ENCODE results near the gene PLGRKT. TPM values are rescaled to one million over a fixed set of nuclear protein-coding genes. Genes with fewer than 3 reads are reported as not detected.

PLGRKT gene
- total RNA-seq, 1 experiment from 2014 or later: 19.2 TPM

DNA sequence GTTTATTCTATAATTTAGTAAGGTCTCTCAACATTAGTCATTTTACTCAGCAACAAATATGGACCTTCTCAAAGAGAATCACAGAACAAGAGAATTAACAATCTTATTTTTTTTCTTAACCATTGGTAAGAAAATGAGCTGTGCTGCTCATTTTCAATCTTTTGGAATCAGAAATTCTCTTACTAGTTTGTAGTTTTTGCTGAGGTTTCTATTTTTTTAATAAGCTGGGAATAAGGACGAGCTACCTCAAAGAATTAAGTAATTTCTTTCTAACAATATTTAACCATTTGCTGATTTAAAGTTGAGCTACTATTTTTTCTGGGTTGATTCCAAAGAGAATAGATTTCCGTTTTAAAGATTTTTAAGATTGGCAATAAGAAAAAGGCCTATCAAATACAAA is 44.2 kb downstream of the PLGRKT start (continued):
- TF ChIP-seq, protein P1, sequence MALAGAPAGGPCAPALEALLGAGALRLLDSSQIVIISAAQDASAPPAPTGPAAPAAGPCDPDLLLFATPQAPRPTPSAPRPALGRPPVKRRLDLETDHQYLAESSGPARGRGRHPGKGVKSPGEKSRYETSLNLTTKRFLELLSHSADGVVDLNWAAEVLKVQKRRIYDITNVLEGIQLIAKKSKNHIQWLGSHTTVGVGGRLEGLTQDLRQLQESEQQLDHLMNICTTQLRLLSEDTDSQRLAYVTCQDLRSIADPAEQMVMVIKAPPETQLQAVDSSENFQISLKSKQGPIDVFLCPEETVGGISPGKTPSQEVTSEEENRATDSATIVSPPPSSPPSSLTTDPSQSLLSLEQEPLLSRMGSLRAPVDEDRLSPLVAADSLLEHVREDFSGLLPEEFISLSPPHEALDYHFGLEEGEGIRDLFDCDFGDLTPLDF (CRISPR knock-in tag; IDR thresholded peaks at IDR 0.05): no peak
- TF ChIP-seq ZNF138 (CRISPR knock-in tag; conservative IDR thresholded peaks at IDR 0.05) (no peak), ZNF317 (CRISPR knock-in tag; IDR thresholded peaks at IDR 0.05; ENCODE audit: borderline replicate concordance, low read depth) (no peak), ATF1 (CRISPR knock-in tag; IDR thresholded peaks at IDR 0.05) (no peak), HMGA2 (CRISPR knock-in tag; IDR thresholded peaks at IDR 0.05) (no peak)
- TF ChIP-seq, protein P2, sequence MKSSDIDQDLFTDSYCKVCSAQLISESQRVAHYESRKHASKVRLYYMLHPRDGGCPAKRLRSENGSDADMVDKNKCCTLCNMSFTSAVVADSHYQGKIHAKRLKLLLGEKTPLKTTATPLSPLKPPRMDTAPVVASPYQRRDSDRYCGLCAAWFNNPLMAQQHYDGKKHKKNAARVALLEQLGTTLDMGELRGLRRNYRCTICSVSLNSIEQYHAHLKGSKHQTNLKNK (CRISPR knock-in tag; IDR thresholded peaks at IDR 0.05): no peak
- TF ChIP-seq, protein P3, sequence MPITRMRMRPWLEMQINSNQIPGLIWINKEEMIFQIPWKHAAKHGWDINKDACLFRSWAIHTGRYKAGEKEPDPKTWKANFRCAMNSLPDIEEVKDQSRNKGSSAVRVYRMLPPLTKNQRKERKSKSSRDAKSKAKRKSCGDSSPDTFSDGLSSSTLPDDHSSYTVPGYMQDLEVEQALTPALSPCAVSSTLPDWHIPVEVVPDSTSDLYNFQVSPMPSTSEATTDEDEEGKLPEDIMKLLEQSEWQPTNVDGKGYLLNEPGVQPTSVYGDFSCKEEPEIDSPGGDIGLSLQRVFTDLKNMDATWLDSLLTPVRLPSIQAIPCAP (CRISPR knock-in tag; IDR thresholded peaks at IDR 0.05): no peak

DNA sequence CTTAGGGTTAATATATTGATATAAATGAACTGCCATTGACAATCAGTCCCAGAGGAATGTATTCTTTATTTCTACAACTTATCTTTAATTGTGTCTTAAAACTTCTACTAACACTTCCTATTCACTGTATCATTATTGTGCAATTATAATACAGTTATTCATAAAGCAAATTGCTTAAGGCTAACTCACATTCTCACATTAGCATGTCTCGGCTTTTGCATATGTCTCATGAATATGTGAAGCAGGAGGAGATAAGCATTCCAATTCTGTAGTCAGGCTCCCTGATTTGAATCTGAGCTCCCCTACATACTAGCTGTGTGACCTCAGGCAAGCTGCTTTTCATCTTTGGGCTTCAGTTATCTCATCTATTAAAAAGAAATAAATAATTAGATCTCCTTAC is 45.4 kb downstream of the PLGRKT start:
- Mint-ChIP-seq H3K9me3 (0 out of 2 replicates have a peak, but pooled peaks cover 3% of the 10 kb centered on the region), H3K4me3 (no peak overlapping the region), H3K4me1 (no peaks in the 10 kb centered on the region), H3K27me3 (ENCODE audit: low read depth) (no peaks in the 10 kb centered on the region), H3K27ac (no peak overlapping the region), H3K36me3 (no peaks in the 10 kb centered on the region)
- no peak for ATAC-seq
- no peak for DNase-seq (ENCODE audit: low spot score)
- no peak for TF ChIP-seq NFE2L1 (CRISPR knock-in tag; IDR thresholded peaks at IDR 0.05)
- no peak for TF ChIP-seq SP1 (CRISPR knock-in tag; conservative IDR thresholded peaks at IDR 0.05)
- TF ChIP-seq, protein P4, sequence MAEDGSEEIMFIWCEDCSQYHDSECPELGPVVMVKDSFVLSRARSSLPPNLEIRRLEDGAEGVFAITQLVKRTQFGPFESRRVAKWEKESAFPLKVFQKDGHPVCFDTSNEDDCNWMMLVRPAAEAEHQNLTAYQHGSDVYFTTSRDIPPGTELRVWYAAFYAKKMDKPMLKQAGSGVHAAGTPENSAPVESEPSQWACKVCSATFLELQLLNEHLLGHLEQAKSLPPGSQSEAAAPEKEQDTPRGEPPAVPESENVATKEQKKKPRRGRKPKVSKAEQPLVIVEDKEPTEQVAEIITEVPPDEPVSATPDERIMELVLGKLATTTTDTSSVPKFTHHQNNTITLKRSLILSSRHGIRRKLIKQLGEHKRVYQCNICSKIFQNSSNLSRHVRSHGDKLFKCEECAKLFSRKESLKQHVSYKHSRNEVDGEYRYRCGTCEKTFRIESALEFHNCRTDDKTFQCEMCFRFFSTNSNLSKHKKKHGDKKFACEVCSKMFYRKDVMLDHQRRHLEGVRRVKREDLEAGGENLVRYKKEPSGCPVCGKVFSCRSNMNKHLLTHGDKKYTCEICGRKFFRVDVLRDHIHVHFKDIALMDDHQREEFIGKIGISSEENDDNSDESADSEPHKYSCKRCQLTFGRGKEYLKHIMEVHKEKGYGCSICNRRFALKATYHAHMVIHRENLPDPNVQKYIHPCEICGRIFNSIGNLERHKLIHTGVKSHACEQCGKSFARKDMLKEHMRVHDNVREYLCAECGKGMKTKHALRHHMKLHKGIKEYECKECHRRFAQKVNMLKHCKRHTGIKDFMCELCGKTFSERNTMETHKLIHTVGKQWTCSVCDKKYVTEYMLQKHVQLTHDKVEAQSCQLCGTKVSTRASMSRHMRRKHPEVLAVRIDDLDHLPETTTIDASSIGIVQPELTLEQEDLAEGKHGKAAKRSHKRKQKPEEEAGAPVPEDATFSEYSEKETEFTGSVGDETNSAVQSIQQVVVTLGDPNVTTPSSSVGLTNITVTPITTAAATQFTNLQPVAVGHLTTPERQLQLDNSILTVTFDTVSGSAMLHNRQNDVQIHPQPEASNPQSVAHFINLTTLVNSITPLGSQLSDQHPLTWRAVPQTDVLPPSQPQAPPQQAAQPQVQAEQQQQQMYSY (CRISPR knock-in tag; IDR thresholded peaks at IDR 0.05): no peak
- CTCF ChIA-PET: interaction anchor here (0.5 kb wide), 1 partner anchor 649 kb away, joined by 3 read pairs; no protein-coding TSS in a partner anchor
- POLR2A ChIA-PET: no interaction called here

DNA sequence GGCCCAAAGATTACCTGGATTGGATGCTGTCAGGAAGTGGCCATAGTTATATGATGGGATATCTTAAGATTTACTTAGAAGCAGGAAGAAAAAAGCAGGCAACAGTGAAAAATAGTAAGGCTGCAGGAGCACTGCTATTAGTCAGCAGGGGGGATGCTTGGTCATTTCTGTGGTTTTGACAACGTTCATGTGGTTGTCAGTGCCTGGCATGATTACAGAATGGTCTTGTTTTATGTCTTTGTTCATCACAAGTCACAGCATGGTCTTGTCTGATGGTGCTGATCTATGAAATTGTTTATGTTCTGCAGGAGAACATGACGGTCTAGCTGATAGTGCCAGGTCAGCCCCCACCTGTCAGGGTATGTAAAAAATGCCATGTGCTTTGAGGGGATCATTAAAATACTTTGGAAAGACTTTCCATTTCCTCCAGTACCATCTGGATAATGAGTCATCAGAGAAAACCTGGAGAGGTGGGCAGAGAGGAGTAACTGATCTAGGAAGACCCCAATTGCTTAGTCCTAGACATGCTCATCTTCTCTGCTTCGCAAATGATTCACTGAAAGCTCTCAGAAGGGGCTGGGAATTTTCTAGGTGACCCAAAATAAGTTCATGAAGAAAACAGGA is 48.5 kb downstream of the PLGRKT start:
- Mint-ChIP-seq H3K4me3 (no peak overlapping the region), H3K27me3 (ENCODE audit: low read depth) (no peaks in the 10 kb centered on the region), H3K9me3 (0 out of 2 replicates have a peak, but pooled peaks cover 3% of the 10 kb centered on the region), H3K27ac (no peak overlapping the region), H3K36me3 (no peaks in the 10 kb centered on the region), H3K4me1 (no peaks in the 10 kb centered on the region)
- TF ChIP-seq, protein P5, sequence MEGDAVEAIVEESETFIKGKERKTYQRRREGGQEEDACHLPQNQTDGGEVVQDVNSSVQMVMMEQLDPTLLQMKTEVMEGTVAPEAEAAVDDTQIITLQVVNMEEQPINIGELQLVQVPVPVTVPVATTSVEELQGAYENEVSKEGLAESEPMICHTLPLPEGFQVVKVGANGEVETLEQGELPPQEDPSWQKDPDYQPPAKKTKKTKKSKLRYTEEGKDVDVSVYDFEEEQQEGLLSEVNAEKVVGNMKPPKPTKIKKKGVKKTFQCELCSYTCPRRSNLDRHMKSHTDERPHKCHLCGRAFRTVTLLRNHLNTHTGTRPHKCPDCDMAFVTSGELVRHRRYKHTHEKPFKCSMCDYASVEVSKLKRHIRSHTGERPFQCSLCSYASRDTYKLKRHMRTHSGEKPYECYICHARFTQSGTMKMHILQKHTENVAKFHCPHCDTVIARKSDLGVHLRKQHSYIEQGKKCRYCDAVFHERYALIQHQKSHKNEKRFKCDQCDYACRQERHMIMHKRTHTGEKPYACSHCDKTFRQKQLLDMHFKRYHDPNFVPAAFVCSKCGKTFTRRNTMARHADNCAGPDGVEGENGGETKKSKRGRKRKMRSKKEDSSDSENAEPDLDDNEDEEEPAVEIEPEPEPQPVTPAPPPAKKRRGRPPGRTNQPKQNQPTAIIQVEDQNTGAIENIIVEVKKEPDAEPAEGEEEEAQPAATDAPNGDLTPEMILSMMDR (IDR thresholded peaks at IDR 0.05): no peak
- TF ChIP-seq NR1H2 (CRISPR knock-in tag; IDR thresholded peaks at IDR 0.05) (no peak), NR2C2 (CRISPR knock-in tag; IDR thresholded peaks at IDR 0.05) (no peak), SMAD3 (CRISPR knock-in tag; IDR thresholded peaks at IDR 0.05; ENCODE audit: borderline replicate concordance) (no peak), ETV6 (CRISPR knock-in tag; IDR thresholded peaks at IDR 0.05) (no peak), NFATC4 (CRISPR knock-in tag; IDR thresholded peaks at IDR 0.05) (no peak)
- TF ChIP-seq, protein P2 (CRISPR knock-in tag; IDR thresholded peaks at IDR 0.05): no peak
- TF ChIP-seq, protein P6, sequence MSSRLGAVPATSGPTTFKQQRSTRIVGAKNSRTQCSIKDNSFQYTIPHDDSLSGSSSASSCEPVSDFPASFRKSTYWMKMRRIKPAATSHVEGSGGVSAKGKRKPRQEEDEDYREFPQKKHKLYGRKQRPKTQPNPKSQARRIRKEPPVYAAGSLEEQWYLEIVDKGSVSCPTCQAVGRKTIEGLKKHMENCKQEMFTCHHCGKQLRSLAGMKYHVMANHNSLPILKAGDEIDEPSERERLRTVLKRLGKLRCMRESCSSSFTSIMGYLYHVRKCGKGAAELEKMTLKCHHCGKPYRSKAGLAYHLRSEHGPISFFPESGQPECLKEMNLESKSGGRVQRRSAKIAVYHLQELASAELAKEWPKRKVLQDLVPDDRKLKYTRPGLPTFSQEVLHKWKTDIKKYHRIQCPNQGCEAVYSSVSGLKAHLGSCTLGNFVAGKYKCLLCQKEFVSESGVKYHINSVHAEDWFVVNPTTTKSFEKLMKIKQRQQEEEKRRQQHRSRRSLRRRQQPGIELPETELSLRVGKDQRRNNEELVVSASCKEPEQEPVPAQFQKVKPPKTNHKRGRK (CRISPR knock-in tag; IDR thresholded peaks at IDR 0.05; ENCODE audit: borderline replicate concordance): no peak
- TF ChIP-seq, protein P7, sequence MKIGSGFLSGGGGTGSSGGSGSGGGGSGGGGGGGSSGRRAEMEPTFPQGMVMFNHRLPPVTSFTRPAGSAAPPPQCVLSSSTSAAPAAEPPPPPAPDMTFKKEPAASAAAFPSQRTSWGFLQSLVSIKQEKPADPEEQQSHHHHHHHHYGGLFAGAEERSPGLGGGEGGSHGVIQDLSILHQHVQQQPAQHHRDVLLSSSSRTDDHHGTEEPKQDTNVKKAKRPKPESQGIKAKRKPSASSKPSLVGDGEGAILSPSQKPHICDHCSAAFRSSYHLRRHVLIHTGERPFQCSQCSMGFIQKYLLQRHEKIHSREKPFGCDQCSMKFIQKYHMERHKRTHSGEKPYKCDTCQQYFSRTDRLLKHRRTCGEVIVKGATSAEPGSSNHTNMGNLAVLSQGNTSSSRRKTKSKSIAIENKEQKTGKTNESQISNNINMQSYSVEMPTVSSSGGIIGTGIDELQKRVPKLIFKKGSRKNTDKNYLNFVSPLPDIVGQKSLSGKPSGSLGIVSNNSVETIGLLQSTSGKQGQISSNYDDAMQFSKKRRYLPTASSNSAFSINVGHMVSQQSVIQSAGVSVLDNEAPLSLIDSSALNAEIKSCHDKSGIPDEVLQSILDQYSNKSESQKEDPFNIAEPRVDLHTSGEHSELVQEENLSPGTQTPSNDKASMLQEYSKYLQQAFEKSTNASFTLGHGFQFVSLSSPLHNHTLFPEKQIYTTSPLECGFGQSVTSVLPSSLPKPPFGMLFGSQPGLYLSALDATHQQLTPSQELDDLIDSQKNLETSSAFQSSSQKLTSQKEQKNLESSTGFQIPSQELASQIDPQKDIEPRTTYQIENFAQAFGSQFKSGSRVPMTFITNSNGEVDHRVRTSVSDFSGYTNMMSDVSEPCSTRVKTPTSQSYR (CRISPR knock-in tag; IDR thresholded peaks at IDR 0.05): no peak
- no peak for ATAC-seq
- no peak for DNase-seq (ENCODE audit: low spot score)
- ChIA-PET CTCF (no interaction called here), POLR2A (no interaction called here)
